HepG2 (cell line): Measurements from ENCODE around the gene TCF19. TPM values are rescaled to one million over a fixed set of nuclear protein-coding genes. Genes with fewer than 3 reads are reported as not detected.

Source experiments
- EP300 ChIP-seq, 3 experiments: sonication (generic) in 1 of 3; formaldehyde crosslinking in 1 of 3; IDR thresholded peaks; 2 replicates each; pipeline versions ENCODE4 v1.5.1 to v1.6.1; 2011 to 2020; ENCODE audit warnings: low read depth in 2 of 3, low read length in 2 of 3, borderline replicate concordance in 1 of 3, improper control_type of control experiment in 1 of 3, mild to moderate bottlenecking in 1 of 3, missing genetic modification reagents in 1 of 3, moderate library complexity in 1 of 3
- FOSL2 ChIP-seq: sonication (generic); formaldehyde crosslinking; IDR thresholded peaks from 2 replicates; pipeline ENCODE4 v1.4.0; 2020; ENCODE audit warnings: missing genetic modification reagents
- FOXP1 ChIP-seq, 2 experiments: fragments of 450-650 bp in 1 of 2; IDR thresholded peaks; 2 replicates each; pipeline ENCODE4 v1.6.1; 2017 to 2018; ENCODE audit warnings: antibody characterized with exemption in 1 of 2
- IRF2 ChIP-seq: IDR thresholded peaks from 2 replicates; pipeline ENCODE4 v1.6.1; 2018; ENCODE audit warnings: missing genetic modification reagents, missing compliant biosample characterization
- JUNB ChIP-seq: sonication (generic); formaldehyde crosslinking; IDR thresholded peaks from 2 replicates; pipeline ENCODE4 v1.8.0; 2022; ENCODE audit warnings: missing genetic modification reagents, mild to moderate bottlenecking, borderline replicate concordance
- KMT2B ChIP-seq: IDR thresholded peaks from 2 replicates; pipeline ENCODE4 v1.6.1; 2016; ENCODE audit warnings: missing genetic modification reagents, missing compliant biosample characterization
- MED1 ChIP-seq: sonication (generic); formaldehyde crosslinking; IDR thresholded peaks from 2 replicates; pipeline ENCODE4 v1.4.0; 2020; ENCODE audit warnings: missing genetic modification reagents
- MNT ChIP-seq: fragments of 450-650 bp; IDR thresholded peaks from 2 replicates; pipeline ENCODE4 v1.6.1; 2016
- MYPOP ChIP-seq: sonication (generic); formaldehyde crosslinking; IDR thresholded peaks from 2 replicates; pipeline ENCODE4 v1.8.1; 2023; ENCODE audit warnings: mild to moderate bottlenecking, moderate library complexity, missing genetic modification reagents
- PAXIP1 ChIP-seq: sonication (generic); formaldehyde crosslinking; conservative IDR thresholded peaks from 2 replicates; pipeline ENCODE4 v1.4.0; 2020; ENCODE audit warnings: mild to moderate bottlenecking, missing genetic modification reagents, moderate library complexity
- SNAI1 ChIP-seq: sonication (generic); formaldehyde crosslinking; IDR thresholded peaks from 2 replicates; pipeline ENCODE4 v1.5.0; 2020; ENCODE audit warnings: mild to moderate bottlenecking, missing genetic modification reagents, borderline replicate concordance
- SOX5 ChIP-seq: IDR thresholded peaks from 2 replicates; pipeline ENCODE4 v1.6.1; 2016; ENCODE audit warnings: borderline replicate concordance
- TEAD3 ChIP-seq: optimal IDR thresholded peaks from 2 replicates; pipeline ENCODE3; 2016; ENCODE audit warnings: borderline replicate concordance
- ZBTB20 ChIP-seq: sonication (generic); formaldehyde crosslinking; IDR thresholded peaks from 2 replicates; pipeline ENCODE4 v1.8.1; 2023; ENCODE audit warnings: missing genetic modification reagents, low read depth, mild to moderate bottlenecking, borderline replicate concordance
- ZBTB49 ChIP-seq: sonication (generic); formaldehyde crosslinking; IDR thresholded peaks from 2 replicates; pipeline ENCODE4 v1.4.0; 2020; ENCODE audit warnings: missing genetic modification reagents, borderline replicate concordance
- ZEB1 ChIP-seq: IDR thresholded peaks from 2 replicates; pipeline ENCODE4 v1.6.1; 2012; ENCODE audit warnings: mild to moderate bottlenecking, low read depth, inconsistent platforms; ENCODE audit not compliant: insufficient replicate concordance
- ZNF264 ChIP-seq: sonication (generic); formaldehyde crosslinking; IDR thresholded peaks from 2 replicates; pipeline ENCODE4 v1.4.0; 2020; ENCODE audit warnings: missing genetic modification reagents
- ZNF431 ChIP-seq: sonication (generic); formaldehyde crosslinking; IDR thresholded peaks from 2 replicates; pipeline ENCODE4 v1.9.0; 2022; ENCODE audit warnings: missing genetic modification reagents, low read depth, mild to moderate bottlenecking, borderline replicate concordance
- ZNF543 ChIP-seq: sonication (generic); formaldehyde crosslinking; IDR thresholded peaks from 2 replicates; pipeline ENCODE4 v1.4.0; 2020; ENCODE audit warnings: mild to moderate bottlenecking, missing genetic modification reagents
- ZNF841 ChIP-seq: sonication (generic); formaldehyde crosslinking; IDR thresholded peaks from 2 replicates; pipeline ENCODE4 v1.8.1; 2023; ENCODE audit warnings: missing genetic modification reagents, borderline replicate concordance
- polyA plus RNA-seq, 8 experiments: library from polyadenylated mRNA; depleted of rRNA in 3 of 8; stranded (reverse) in 7 of 8; unstranded in 1 of 8; fragments of >200 nt; fragmentation: Illumina TruSeq in 4 of 8; extraction: Trizol in 4 of 8; gene quantifications; 2 replicates each; pipeline versions ENCODE4 v1.2.1 to v1.2.3, GENCODE V29; 2011 to 2016; ENCODE audit warnings: low read depth in 4 of 8, missing spikeins in 1 of 8, mixed read lengths in 1 of 8; ENCODE audit not compliant: insufficient read depth in 1 of 8
- total RNA-seq, 5 experiments: library from RNA; depleted of rRNA; stranded (reverse); fragments of >200 nt; fragmentation: Illumina TruSeq; extraction: Trizol; gene quantifications; 2 replicates each; pipeline ENCODE4 v1.2.3, GENCODE V29; 2016; ENCODE audit warnings: low read depth in 1 of 5

TCF19 gene
- total and polyA plus RNA-seq, 2 of the 13 experiments (the other 11 are each of a cell fraction or from before 2014, with no cell fraction given), result 4.9 to 22.2 TPM

- peak; percentile 61 for TF ChIP-seq MNT
- TF ChIP-seq EP300 (IDR thresholded peaks at IDR 0.05; ENCODE audit: low read depth in 2 of 2, low read length in 2 of 2), result peak in 1 of 2 experiments; percentile 41; a peak in 1 of 4 replicates
- no peak for TF ChIP-seq EP300 (CRISPR knock-in tag; IDR thresholded peaks at IDR 0.05; ENCODE audit: borderline replicate concordance)
- no peak for TF ChIP-seq ZNF841 (CRISPR knock-in tag)
- peak; percentile 49; the same call in 1 of the 2 replicates for TF ChIP-seq ZNF543 (CRISPR knock-in tag)
- TF ChIP-seq MYPOP (CRISPR knock-in tag), result 0 out of 2 replicates have a peak, but pooled peaks have one; percentile 4
- no peak for TF ChIP-seq ZBTB49 (CRISPR knock-in tag)
- TF ChIP-seq MED1 (CRISPR knock-in tag), result peak; percentile 9; the same call in 1 of the 2 replicates
- 0 out of 2 replicates have a peak, but pooled peaks have one; percentile 34 for TF ChIP-seq ZNF431 (CRISPR knock-in tag)
- TF ChIP-seq SOX5, result peak; percentile 75; the same call in 1 of the 2 replicates
- peak; percentile 67; the same call in 1 of the 2 replicates for TF ChIP-seq IRF2 (CRISPR knock-in tag)
- peak; percentile 15; the same call in 1 of the 2 replicates for TF ChIP-seq KMT2B (CRISPR knock-in tag)
- TF ChIP-seq SNAI1 (CRISPR knock-in tag), result 0 out of 2 replicates have a peak, but pooled peaks have one; percentile 49
- TF ChIP-seq FOSL2 (CRISPR knock-in tag), result peak; percentile 94
- TF ChIP-seq FOXP1 (IDR thresholded peaks at IDR 0.05), result no peak
- TF ChIP-seq FOXP1 (CRISPR knock-in tag; IDR thresholded peaks at IDR 0.05), result peak; percentile 66
- TF ChIP-seq TEAD3 (CRISPR knock-in tag), result peak; percentile 60
- TF ChIP-seq ZNF264 (CRISPR knock-in tag), result 0 out of 2 replicates have a peak, but pooled peaks have one; percentile 26
- peak; percentile 76 for TF ChIP-seq JUNB (CRISPR knock-in tag)
- peak; percentile 44 for TF ChIP-seq PAXIP1 (CRISPR knock-in tag)
- TF ChIP-seq ZEB1, result peak; percentile 93
- peak; percentile 62; the same call in 1 of the 2 replicates for TF ChIP-seq ZBTB20 (CRISPR knock-in tag)
These were observed 45.1 kb downstream of the TCF19 start (continued) for GRCh38 chr6:31203345-31203979.
